Body of pancreas (tissue), 4 donors: ENCODE results near the gene POFUT2. TPM values are rescaled to one million over a fixed set of nuclear protein-coding genes. Genes with fewer than 3 reads are reported as not detected.

Experiments used
- ATAC-seq: fragments of 150-250 bp; one replicate; pipeline ENCODE4 v1.9.1; 2016
- DNase-seq, 4 donors: peaks; one replicate each; pipeline ENCODE4 v3.0.0-alpha.2; 2019
- H3K27ac ChIP-seq, 4 donors: fragments of 200-600 bp; sonication (generic); 1 replicate in 3 of 4; 2 replicates in 1 of 4; pipeline versions ENCODE4 v1.5.1 to v1.6.1; 2016 to 2019; ENCODE audit warnings: mild to moderate bottlenecking in 1 of 4, mixed read lengths in 1 of 4, moderate library complexity in 1 of 4
- H3K27me3 ChIP-seq, 2 donors: fragments of 200-600 bp; sonication (generic); one replicate each; pipeline ENCODE4 v1.6.0; 2016; ENCODE audit warnings: mild to moderate bottlenecking in 1 of 2
- H3K36me3 ChIP-seq, 2 donors: fragments of 200-600 bp; sonication (generic); replicated peaks in 1 of 2; 2 replicates each; pipeline ENCODE4 v1.5.1; 2016; ENCODE audit warnings: low read depth in 2 of 2; ENCODE audit not compliant: insufficient read depth in 1 of 2
- H3K4me1 ChIP-seq: fragments of 200-600 bp; sonication (generic); one replicate; pipeline ENCODE4 v1.6.0; 2016
- H3K4me3 ChIP-seq, 2 donors: fragments of 200-600 bp; sonication (generic); 1 replicate in 1 of 2; 2 replicates in 1 of 2; pipeline ENCODE4 v1.5.1; 2016 to 2019
- H3K9me3 ChIP-seq, 3 donors: fragments of 200-600 bp; sonication (generic); 1 replicate in 2 of 3; 2 replicates in 1 of 3; pipeline ENCODE4 v1.5.1; 2016
- POLR2A ChIP-seq, 3 donors: fragments of 450-650 bp; IDR thresholded peaks; one replicate each; pipeline ENCODE4 v1.6.1; 2016; ENCODE audit warnings: antibody characterized with exemption in 3 of 3, mild to moderate bottlenecking in 2 of 3
- WGBS, 2 donors: methylation state at CpG; one replicate each; pipeline ENCODE4 v1.1.5; 2017; 5-methylcytosine and 5-hydroxymethylcytosine counted together
- intact Hi-C: fragments of 100-400 bp; cut with DNase I; formaldehyde crosslinking; loops from one replicate; pipeline ENCODE4 v1.15.1; 2023
- total RNA-seq, 2 donors: library from RNA; depleted of rRNA; stranded (reverse); fragments of >200 nt; gene quantifications; one replicate each; pipeline ENCODE4 v1.1.0, GENCODE V29; 2016
- TF ChIP-seq, protein P1 (sequence below), 7 experiments: fragments of 450-650 bp in 4 of 7; fragments of 200-600 bp in 3 of 7; sonication (generic) in 3 of 7; IDR thresholded peaks; one replicate each; pipeline ENCODE4 v1.5.1; 2016 to 2019; ENCODE audit warnings: antibody characterized with exemption in 7 of 7

Gene POFUT2, protein sequence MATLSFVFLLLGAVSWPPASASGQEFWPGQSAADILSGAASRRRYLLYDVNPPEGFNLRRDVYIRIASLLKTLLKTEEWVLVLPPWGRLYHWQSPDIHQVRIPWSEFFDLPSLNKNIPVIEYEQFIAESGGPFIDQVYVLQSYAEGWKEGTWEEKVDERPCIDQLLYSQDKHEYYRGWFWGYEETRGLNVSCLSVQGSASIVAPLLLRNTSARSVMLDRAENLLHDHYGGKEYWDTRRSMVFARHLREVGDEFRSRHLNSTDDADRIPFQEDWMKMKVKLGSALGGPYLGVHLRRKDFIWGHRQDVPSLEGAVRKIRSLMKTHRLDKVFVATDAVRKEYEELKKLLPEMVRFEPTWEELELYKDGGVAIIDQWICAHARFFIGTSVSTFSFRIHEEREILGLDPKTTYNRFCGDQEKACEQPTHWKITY
- 10 to 100 TPM; 16.3 to 46.1 TPM for total RNA-seq

DNA sequence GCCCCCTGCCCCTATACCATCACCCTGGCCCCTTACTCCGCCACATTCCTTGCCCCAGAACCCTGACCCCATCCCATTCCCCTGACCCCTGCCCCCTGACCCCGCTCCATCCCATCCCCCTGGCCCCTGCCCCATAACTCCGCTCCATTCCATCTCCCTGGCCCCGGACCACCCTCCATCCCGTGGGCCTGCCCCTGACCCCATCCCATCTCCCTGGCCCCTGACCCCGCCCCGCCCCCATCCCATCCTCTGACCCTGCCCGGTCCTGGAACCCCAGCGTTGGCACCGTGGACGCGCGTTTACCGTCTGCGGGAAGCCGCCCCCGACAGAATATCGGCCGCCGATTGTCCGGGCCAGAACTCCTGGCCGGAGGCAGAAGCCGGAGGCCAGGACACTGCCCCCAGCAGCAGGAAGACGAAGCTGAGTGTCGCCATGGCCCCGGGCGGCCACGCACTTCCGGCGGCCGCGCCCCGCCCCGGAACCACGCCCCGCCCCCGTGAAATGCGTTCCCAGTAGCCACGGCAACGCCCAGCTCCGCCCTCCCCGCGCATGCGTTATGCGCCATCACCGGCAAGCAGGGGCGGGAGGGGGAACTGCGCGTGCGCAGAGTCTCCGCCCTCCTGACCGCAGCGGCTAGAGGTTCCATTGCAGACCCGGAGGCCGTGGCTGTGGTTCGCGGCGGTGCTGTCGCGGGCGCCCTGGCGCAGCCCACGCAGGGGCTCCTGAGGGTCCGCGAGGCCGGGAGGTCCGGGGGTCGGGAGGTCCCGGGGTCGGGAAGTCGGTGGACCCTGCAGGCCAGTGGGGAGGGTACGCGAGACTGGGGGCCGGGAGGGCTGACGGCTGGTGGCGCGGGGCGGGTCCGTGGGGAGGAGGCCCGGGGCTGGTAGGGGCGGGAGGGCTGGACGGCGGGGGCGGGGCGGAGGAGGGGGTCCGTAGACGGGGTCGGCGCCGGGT is at the start of gene POFUT2:
Gene POFUT2, minus strand, starts transcription at position 458 of the 954 bp plus-strand sequence. Its CDS starts 24 bp downstream, at position 434.
- ATAC-seq (peak; percentile 92), DNase-seq (peak; percentile 97 to 99 (median 98))
- intact Hi-C loops: loop anchor here (10.0 kb wide), 1 partner anchor 257 kb away; the partner anchor contains the start of gene SLC19A1
- Histone ChIP-seq H3K9me3 (no peaks in the 10 kb centered on the region), H3K27me3 (no peaks in the 10 kb centered on the region), H3K4me3 (peak within 1 kb of the TSS; percentile 86 to 91), H3K4me1 (peaks cover 34% of the 10 kb centered on the region), H3K36me3 (peaks cover 0 to 16% of the 10 kb centered on the region in 2 donors), H3K27ac (peak within 1 kb of the TSS; percentile 42 to 85 (median 72))
- TF ChIP-seq, protein P1, sequence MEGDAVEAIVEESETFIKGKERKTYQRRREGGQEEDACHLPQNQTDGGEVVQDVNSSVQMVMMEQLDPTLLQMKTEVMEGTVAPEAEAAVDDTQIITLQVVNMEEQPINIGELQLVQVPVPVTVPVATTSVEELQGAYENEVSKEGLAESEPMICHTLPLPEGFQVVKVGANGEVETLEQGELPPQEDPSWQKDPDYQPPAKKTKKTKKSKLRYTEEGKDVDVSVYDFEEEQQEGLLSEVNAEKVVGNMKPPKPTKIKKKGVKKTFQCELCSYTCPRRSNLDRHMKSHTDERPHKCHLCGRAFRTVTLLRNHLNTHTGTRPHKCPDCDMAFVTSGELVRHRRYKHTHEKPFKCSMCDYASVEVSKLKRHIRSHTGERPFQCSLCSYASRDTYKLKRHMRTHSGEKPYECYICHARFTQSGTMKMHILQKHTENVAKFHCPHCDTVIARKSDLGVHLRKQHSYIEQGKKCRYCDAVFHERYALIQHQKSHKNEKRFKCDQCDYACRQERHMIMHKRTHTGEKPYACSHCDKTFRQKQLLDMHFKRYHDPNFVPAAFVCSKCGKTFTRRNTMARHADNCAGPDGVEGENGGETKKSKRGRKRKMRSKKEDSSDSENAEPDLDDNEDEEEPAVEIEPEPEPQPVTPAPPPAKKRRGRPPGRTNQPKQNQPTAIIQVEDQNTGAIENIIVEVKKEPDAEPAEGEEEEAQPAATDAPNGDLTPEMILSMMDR (IDR thresholded peaks at IDR 0.05): peak in 1 of 7 experiments; percentile 14
- peak; percentile 74 to 87 (median 83) for TF ChIP-seq POLR2A (IDR thresholded peaks at IDR 0.05)
- 0 to 1% methylated on average over 6 to 77 of the region's 90 CpGs for WGBS, 2 donors

DNA sequence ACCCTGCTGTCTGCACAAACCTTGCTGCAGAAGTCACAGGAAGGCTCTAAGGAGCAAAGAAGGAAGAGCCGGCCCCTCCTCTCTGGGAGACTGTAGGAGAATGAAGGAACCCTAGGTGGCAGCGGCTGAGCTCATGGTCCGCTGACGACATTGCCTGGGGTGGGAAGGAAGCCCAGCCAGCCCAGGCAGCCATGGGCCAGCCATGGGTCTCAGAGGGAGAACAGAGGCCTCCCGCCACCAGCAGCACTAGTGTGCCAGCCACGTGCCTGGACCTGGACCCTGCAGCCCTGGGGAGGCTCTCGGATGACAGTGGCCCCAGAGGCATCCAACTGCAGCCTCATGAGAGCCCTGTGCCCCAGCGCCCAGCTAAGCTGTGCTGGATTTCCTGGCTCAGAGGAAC is 49.2 kb upstream of the POFUT2 start:
- peak overlapping the region in 1 of 4 donors; percentile 36 for H3K27ac ChIP-seq
- peak in 2 of 4 donors; percentile 14 to 21 for DNase-seq
- H3K27me3 ChIP-seq: no peaks in the 10 kb centered on the region
- intact Hi-C loops: no loop called here
- TF ChIP-seq, protein P1 (IDR thresholded peaks at IDR 0.05): no peak
- 42% methylated on average over 8 of the region's 8 CpGs; no CpG with 5 or more reads in 1 of the 2 donors for WGBS, 2 donors
- peak; percentile 47 for ATAC-seq
- H3K4me3 ChIP-seq: no peak overlapping the region
- no peaks in the 10 kb centered on the region for H3K36me3 ChIP-seq
- no peaks in the 10 kb centered on the region for H3K9me3 ChIP-seq
- peaks cover 51% of the 10 kb centered on the region for H3K4me1 ChIP-seq

DNA sequence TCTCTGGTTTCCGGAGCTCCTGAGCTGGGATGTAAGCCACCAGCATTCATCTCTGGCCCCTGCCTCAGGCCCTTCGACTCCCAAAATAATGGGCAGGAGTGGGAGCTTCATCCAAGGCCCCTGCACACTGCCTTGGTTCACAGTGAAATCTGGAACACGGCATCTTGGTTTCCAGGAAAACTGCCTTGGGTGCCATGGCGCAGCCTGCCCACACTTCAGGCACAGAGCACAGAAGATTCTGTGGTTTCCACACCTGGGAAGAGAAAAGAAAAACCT is 48.8 kb upstream of the POFUT2 start:
- peaks cover 48% of the 10 kb centered on the region for H3K4me1 ChIP-seq
- DNase-seq: no peak
- TF ChIP-seq POLR2A (IDR thresholded peaks at IDR 0.05): no peak
- TF ChIP-seq, protein P1 (IDR thresholded peaks at IDR 0.05): no peak

DNA sequence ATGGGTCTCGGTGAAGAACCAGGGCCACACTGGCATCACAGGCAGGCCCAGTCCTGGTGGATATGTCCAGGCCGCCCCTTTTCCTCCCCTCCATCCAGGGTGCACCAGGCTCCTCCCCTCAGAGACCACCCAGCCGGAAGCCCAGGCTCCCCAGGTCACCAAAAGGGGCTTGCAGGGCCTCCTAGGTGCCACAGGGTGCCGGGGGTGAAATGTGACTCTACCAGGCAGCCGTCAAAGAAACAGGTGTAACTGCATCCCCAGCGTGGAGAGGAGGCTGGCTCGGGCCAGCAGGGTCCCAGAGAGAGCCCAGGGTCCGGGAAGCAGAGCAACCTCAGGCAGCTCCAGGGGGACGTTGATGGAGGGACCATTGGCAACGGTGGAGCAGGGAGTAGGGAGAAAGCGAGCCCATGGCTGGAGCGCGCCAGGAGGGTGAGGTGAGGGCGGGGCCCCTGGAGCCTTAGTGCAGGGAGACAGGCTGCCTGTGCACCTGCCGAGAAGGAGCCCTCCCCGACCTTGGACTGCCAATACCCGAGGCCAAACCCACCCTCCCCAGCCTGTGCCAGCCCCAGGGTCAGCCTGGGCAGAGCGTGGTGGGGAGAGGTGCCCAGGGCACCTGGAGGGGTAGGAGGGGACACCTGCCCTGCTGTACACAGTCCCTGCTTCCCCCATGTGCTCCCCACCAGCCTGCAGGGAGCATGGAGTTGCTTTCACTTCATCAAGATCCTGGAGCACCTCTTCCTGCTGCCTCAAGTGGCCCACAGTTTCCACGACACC is 48.3 kb upstream of the POFUT2 start:
- H3K4me3 ChIP-seq: no peak overlapping the region
- intact Hi-C loops: no loop called here
- WGBS, 2 donors: 54 to 63% methylated on average over 11 to 18 of the region's 19 CpGs
- peak overlapping the region in 3 of 4 donors; percentile 25 to 36 (median 26) for H3K27ac ChIP-seq
- H3K4me1 ChIP-seq: peaks cover 44% of the 10 kb centered on the region
- DNase-seq: peak in 2 of 4 donors; percentile 5 to 11
- no peaks in the 10 kb centered on the region for H3K27me3 ChIP-seq
- TF ChIP-seq POLR2A (IDR thresholded peaks at IDR 0.05): no peak
- TF ChIP-seq, protein P1 (IDR thresholded peaks at IDR 0.05): no peak
- no peaks in the 10 kb centered on the region for H3K36me3 ChIP-seq
- no peaks in the 10 kb centered on the region for H3K9me3 ChIP-seq
- ATAC-seq: no peak

More for the DNA sequence above, 48.8 kb upstream of the POFUT2 start:
- Histone ChIP-seq H3K9me3 (no peaks in the 10 kb centered on the region), H3K36me3 (no peaks in the 10 kb centered on the region), H3K27me3 (no peaks in the 10 kb centered on the region), H3K4me3 (no peak overlapping the region), H3K27ac (peak overlapping the region in 2 of 4 donors; percentile 25 to 36)
- 71 to 92% methylated on average over 3 to 4 of the region's 4 CpGs for WGBS, 2 donors
- ATAC-seq: no peak
- intact Hi-C loops: no loop called here
